MCF 10A (cell line): ENCODE results near the gene RAC2. TPM values are rescaled to one million over a fixed set of nuclear protein-coding genes. Genes with fewer than 3 reads are reported as not detected.

Source experiments
- BruUV-seq: library from RNA; stranded (reverse); fragments of 400-500 nt; replicated peaks from 2 replicates; lab custom pipeline; 2021; lab: Mats Ljungman, UMichigan
- CTCF ChIA-PET: fragments of 300-600 bp; sonication (Branson Sonifier 250); formaldehyde crosslinking; extraction: SDS; loops from one replicate; lab custom pipeline; 2021; ENCODE audit warnings: antibody characterized with exemption, inconsistent platforms; lab: Yijun Ruan, JAX
- POLR2A ChIA-PET: fragments of 300-600, 350-650 bp; sonication (Branson Sonifier 250); formaldehyde crosslinking; extraction: SDS; loops from one replicate; lab custom pipeline; 2020; ENCODE audit warnings: antibody characterized with exemption, inconsistent platforms; lab: Yijun Ruan, JAX
- DNase-seq: peaks from one replicate; pipeline ENCODE4 v3.0.0-alpha.2; 2018; ENCODE audit not compliant: unreplicated experiment
- H3K27ac Mint-ChIP-seq: one replicate; pipeline ENCODE4 v1.8.0; 2022; ENCODE audit warnings: mild to moderate bottlenecking, low read depth, mixed read lengths; ENCODE audit not compliant: unreplicated experiment
- H3K27me3 Mint-ChIP-seq: one replicate; pipeline ENCODE4 v1.8.0; 2022; ENCODE audit warnings: mixed read lengths; ENCODE audit not compliant: insufficient read depth, unreplicated experiment
- H3K36me3 Mint-ChIP-seq: one replicate; pipeline ENCODE4 v1.8.0; 2022; ENCODE audit warnings: mild to moderate bottlenecking, moderate library complexity, mixed read lengths; ENCODE audit not compliant: insufficient read depth, unreplicated experiment
- H3K4me1 Mint-ChIP-seq: one replicate; pipeline ENCODE4 v1.8.0; 2022; ENCODE audit warnings: mixed read lengths; ENCODE audit not compliant: insufficient read depth, unreplicated experiment
- H3K4me3 Mint-ChIP-seq: one replicate; pipeline ENCODE4 v1.8.0; 2022; ENCODE audit warnings: mild to moderate bottlenecking, moderate library complexity, mixed read lengths; ENCODE audit not compliant: unreplicated experiment
- H3K9me3 Mint-ChIP-seq: one replicate; pipeline ENCODE4 v1.8.0; 2022; ENCODE audit warnings: mixed read lengths; ENCODE audit not compliant: unreplicated experiment
- CTCF ChIP-seq: fragments of 200-600 bp; IDR thresholded peaks from one replicate; pipeline ENCODE4 v1.8.0; 2022; ENCODE audit warnings: antibody characterized with exemption, mild to moderate bottlenecking; ENCODE audit not compliant: unreplicated experiment
- intact Hi-C: fragments of 100-400 bp; cut with micrococcal nuclease; formaldehyde crosslinking; loops from 2 replicates; pipeline ENCODE4 v1.14.1; 2022
- total RNA-seq: library from RNA; stranded (reverse); gene quantifications from 2 replicates; pipeline ENCODE4 v1.2.3, GENCODE V29; 2022

The RAC2 gene
- total RNA-seq, 1 experiment from 2014 or later: 42.4 TPM

DNA sequence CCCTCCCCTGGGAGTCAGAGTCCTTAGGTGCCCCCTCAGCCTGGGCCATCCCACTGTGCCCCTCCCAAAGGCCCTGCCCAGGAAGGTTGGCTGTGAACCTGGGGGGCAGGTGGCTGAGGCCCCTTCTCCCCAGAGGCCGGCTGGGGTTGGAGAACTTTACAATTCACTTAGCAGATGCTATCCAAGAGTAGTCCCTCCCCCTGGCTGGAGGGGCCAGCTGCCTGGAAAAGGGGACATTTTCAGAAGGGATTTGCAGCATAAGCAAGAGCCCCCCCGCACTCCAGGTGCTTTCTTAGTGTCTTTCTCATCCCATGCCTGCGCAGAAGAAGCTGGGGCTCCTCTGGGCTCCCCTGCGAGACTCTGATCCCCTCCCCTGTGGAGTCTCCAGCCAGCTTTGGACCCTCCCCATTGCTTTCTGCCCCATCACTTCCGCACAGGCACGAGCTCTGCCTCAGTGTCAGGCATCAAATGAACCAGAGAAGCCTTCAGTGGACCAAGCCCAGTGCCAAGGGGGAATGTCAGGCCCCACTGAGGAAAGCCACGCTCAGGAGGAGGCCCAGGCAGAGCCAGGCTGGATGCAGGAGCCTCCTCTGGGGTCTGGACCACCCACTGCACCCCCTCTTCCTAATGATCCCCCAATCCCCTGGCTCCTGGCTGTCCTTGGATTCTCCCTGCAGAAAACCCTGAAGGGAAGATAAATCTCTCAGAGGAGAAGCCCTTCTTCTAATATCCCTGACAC is 35.5 kb downstream of the RAC2 start:
- TF ChIP-seq CTCF: no peak
- Mint-ChIP-seq H3K9me3 (no peaks in the 10 kb centered on the region), H3K27ac (no peak overlapping the region), H3K36me3 (no peaks in the 10 kb centered on the region), H3K4me1 (peaks cover 7% of the 10 kb centered on the region), H3K27me3 (no peaks in the 10 kb centered on the region), H3K4me3 (no peak overlapping the region)
- ChIA-PET POLR2A (no interaction called here), CTCF (interaction anchor here (0.8 to 2.4 kb wide), 3 partner anchors 8 to 52 kb away, joined by 4 to 14 read pairs (median 5); no protein-coding TSS in a partner anchor)
- no TSS peak for BruUV-seq
- no peak for DNase-seq
- intact Hi-C loops: no loop called here

DNA sequence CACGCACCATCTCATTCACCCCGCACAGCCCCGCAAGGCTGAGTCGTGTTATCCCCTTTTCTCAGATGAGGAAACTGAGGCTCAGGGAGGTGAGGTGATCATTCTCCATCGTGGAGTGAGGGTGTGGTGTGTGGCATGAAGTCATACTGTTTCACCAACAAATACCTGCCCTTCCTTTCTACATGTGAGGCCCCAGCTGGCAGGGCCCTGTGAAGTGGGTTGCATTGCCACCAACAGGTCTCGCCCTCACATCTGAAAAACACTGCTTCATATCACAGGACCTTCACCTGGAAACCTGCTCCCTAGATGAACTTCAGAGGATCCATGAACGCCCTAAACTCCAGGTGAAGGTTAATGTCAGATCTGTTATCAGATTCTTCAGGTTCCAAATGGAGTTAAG is 36.1 kb downstream of the RAC2 start:
- H3K36me3 Mint-ChIP-seq: no peaks in the 10 kb centered on the region
- no peaks in the 10 kb centered on the region for H3K9me3 Mint-ChIP-seq
- no peak overlapping the region for H3K27ac Mint-ChIP-seq
- POLR2A ChIA-PET: no interaction called here
- H3K4me3 Mint-ChIP-seq: no peak overlapping the region
- no peak for DNase-seq
- intact Hi-C loops: no loop called here
- H3K27me3 Mint-ChIP-seq: no peaks in the 10 kb centered on the region
- peaks cover 7% of the 10 kb centered on the region for H3K4me1 Mint-ChIP-seq
- CTCF ChIA-PET: interaction anchor here (0.9 kb wide), 1 partner anchor 14 kb away, joined by 3 read pairs; no protein-coding TSS in a partner anchor
- BruUV-seq: no TSS peak
- TF ChIP-seq CTCF: no peak

DNA sequence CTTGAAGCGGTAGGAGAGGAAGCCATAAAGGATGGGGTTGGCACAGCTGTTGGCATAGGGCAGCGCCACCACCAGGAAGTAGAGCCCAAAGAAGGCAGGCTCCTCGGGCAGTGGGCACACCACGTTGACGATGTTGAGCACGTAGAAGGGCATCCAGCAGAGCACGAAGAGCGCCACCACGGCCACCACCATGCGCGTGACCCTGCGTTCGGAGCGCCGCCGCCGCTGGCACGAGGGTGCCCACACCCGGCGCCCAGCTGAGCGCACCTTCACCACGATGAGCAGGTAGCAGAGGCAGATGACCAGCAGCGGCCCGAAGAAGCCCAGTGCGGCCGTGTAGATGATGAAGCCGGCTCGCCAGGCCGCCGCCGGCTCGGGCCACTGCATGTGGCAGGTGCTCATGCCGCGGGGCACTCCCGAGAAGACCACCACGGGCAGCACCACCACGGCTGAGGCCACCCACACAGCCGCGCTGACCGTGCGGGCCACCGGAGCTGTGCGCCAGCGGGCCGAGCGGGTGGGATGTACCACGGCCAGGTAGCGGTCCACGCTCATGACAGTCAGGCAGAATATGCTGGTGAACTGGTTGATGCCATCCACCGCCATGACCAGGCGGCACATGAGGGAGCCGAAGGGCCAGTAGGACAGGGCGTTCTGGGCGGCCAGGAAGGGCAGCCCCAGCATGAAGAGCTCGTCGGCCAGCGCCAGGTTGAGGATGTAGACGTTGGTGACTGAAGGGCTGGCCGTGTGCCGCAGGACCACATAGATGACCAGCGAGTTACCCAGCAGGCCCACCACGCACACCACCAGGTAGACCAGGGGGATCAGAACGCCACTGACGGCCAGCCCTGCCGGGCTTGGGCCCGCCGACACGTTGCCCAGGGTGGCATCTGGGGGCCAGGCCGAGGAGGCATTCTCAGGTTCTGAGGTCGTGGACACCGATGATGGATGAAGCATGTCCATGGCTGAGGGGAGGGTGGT is 36.9 kb downstream of the RAC2 start:
- TF ChIP-seq CTCF: no peak
- Mint-ChIP-seq H3K4me3 (no peak overlapping the region), H3K4me1 (peaks cover 3% of the 10 kb centered on the region), H3K27me3 (no peaks in the 10 kb centered on the region), H3K36me3 (no peaks in the 10 kb centered on the region), H3K27ac (no peak overlapping the region), H3K9me3 (no peaks in the 10 kb centered on the region)
- no TSS peak for BruUV-seq
- DNase-seq: no peak
- ChIA-PET POLR2A (no interaction called here), CTCF (interaction anchor here (0.6 to 0.9 kb wide), 3 partner anchors 14 to 336 kb away, joined by 3 to 4 read pairs (median 3); no protein-coding TSS in a partner anchor)
- intact Hi-C loops: no loop called here
